ENCODE data around the gene PSD4.

Gene PSD4

GRCh38 chr2:113164215-113164929, 9.4 kb upstream of the PSD4 start:
- TF ChIP-seq CTCF (conservative IDR thresholded peaks at IDR 0.05; ENCODE audit: low read length), result no peak
- DNase-seq (ENCODE audit: low read depth), result no peak
- no peak overlapping the region for H3K4me3 ChIP-seq (ENCODE audit: low read length)

- TF ChIP-seq CTCF (conservative IDR thresholded peaks at IDR 0.05; ENCODE audit: low read length), result no peak
- H3K4me3 ChIP-seq (ENCODE audit: low read length), result no peak overlapping the region
- no peak for DNase-seq (ENCODE audit: low read depth)
Observed at GRCh38 chr2:113164930-113165585, 8.7 kb upstream of the PSD4 start.

- no peak for DNase-seq (ENCODE audit: low read depth)
- no peak for TF ChIP-seq CTCF (conservative IDR thresholded peaks at IDR 0.05; ENCODE audit: low read length)
- no peak overlapping the region for H3K4me3 ChIP-seq (ENCODE audit: low read length)
Observed at GRCh38 chr2:113166187-113166645, 7.6 kb upstream of the PSD4 start.

GRCh38 chr2:113167115-113167932, 6.4 kb upstream of the PSD4 start:
- DNase-seq (ENCODE audit: low read depth), result peak; percentile 27
- no peak for TF ChIP-seq CTCF (conservative IDR thresholded peaks at IDR 0.05; ENCODE audit: low read length)
- H3K4me3 ChIP-seq (ENCODE audit: low read length), result no peak overlapping the region

- DNase-seq (ENCODE audit: low read depth), result no peak
- TF ChIP-seq CTCF (conservative IDR thresholded peaks at IDR 0.05; ENCODE audit: low read length), result no peak
- no peak overlapping the region for H3K4me3 ChIP-seq (ENCODE audit: low read length)
Observed at GRCh38 chr2:113167962-113168340, 5.8 kb upstream of the PSD4 start.

GRCh38 chr2:113169002-113169530, 4.7 kb upstream of the PSD4 start:
- no peak for DNase-seq (ENCODE audit: low read depth)
- TF ChIP-seq CTCF (conservative IDR thresholded peaks at IDR 0.05; ENCODE audit: low read length), result no peak
- H3K4me3 ChIP-seq (ENCODE audit: low read length), result no peak overlapping the region

All from AG10803 (cell line).